PC-3 (cell line): Measurements from ENCODE around the gene MTMR11. TPM values are rescaled to one million over a fixed set of nuclear protein-coding genes. Genes with fewer than 3 reads are reported as not detected.

ENCODE experiments used
- ATAC-seq: fragments of 200-7000 bp; cut with Tn5 transposase; 2 replicates; pipeline ENCODE4 v1.9.1; 2020; ENCODE audit warnings: mild to moderate bottlenecking, moderate library complexity
- BruUV-seq: library from RNA; stranded (reverse); fragments of 400-500 nt; replicated peaks from 2 replicates; lab custom pipeline; 2021; lab: Mats Ljungman, UMichigan
- CTCF ChIA-PET: fragments of 300-600 bp; sonication (Branson Sonifier 250); formaldehyde crosslinking; loops from one replicate; lab custom pipeline; 2022; ENCODE audit warnings: antibody characterized with exemption; lab: Charles Lee
- POLR2A ChIA-PET: fragments of 300-600 bp; sonication (Branson Sonifier 250); formaldehyde crosslinking; loops from one replicate; lab custom pipeline; 2022; ENCODE audit warnings: antibody characterized with exemption; ENCODE audit not compliant: unreplicated experiment; lab: Charles Lee
- DNase-seq: peaks from one replicate; pipeline ENCODE4 v3.0.0-alpha.2; 2015
- H2AFZ ChIP-seq: fragments of 300-600 bp; sonication (generic); 2 replicates; pipeline ENCODE4 v1.6.0; 2016; ENCODE audit warnings: antibody characterized with exemption, low read length
- H3F3A ChIP-seq: fragments of 300-600 bp; sonication (generic); one replicate; pipeline ENCODE4 v1.6.0; 2017; ENCODE audit warnings: antibody characterized with exemption, low read length, control low read depth, mild to moderate bottlenecking; ENCODE audit not compliant: unreplicated experiment
- H3K27ac ChIP-seq: fragments of 300-600 bp; sonication (generic); 2 replicates; pipeline ENCODE4 v1.5.1; 2016; ENCODE audit warnings: mild to moderate bottlenecking, low read length
- H3K27me3 ChIP-seq: fragments of 300-600 bp; sonication (generic); 2 replicates; pipeline ENCODE4 v1.6.1; 2016; ENCODE audit warnings: low read length, mixed read lengths
- H3K36me3 ChIP-seq: fragments of 300-600 bp; sonication (generic); 2 replicates; pipeline ENCODE4 v1.6.1; 2016; ENCODE audit warnings: low read depth, mixed run types, low read length, mixed read lengths
- H3K4me1 ChIP-seq: fragments of 300-600 bp; sonication (generic); 2 replicates; pipeline ENCODE4 v1.5.1; 2016; ENCODE audit warnings: low read length; ENCODE audit not compliant: insufficient read depth
- H3K4me2 ChIP-seq: fragments of 300-600 bp; sonication (generic); 2 replicates; pipeline ENCODE4 v1.6.0; 2016; ENCODE audit warnings: low read length
- H3K4me3 ChIP-seq: fragments of 300-600 bp; sonication (generic); 2 replicates; pipeline ENCODE4 v1.5.1; 2016; ENCODE audit warnings: mild to moderate bottlenecking, low read length, mixed read lengths
- H3K79me2 ChIP-seq: fragments of 300-600 bp; sonication (generic); 2 replicates; pipeline ENCODE4 v1.6.1; 2017; ENCODE audit warnings: low read length, mixed read lengths
- H3K9ac ChIP-seq: fragments of 300-600 bp; sonication (generic); 2 replicates; pipeline ENCODE4 v1.6.0; 2016; ENCODE audit warnings: mild to moderate bottlenecking, low read length
- H3K9me2 ChIP-seq: fragments of 300-600 bp; sonication (generic); replicated peaks from 2 replicates; pipeline ENCODE4 v1.6.1; 2016; ENCODE audit warnings: mixed run types, low read length, mixed read lengths
- H3K9me3 ChIP-seq: fragments of 300-600 bp; sonication (generic); 2 replicates; pipeline ENCODE4 v1.6.1; 2016; ENCODE audit warnings: low read length, mixed read lengths
- H4K20me1 ChIP-seq: fragments of 300-600 bp; sonication (generic); 2 replicates; pipeline ENCODE4 v1.6.1; 2016; ENCODE audit warnings: low read length, mixed read lengths
- EZH2 ChIP-seq: fragments of 300-600 bp; sonication (generic); IDR thresholded peaks from one replicate; pipeline ENCODE4 v1.6.1; 2017; ENCODE audit warnings: antibody characterized with exemption, mild to moderate bottlenecking, low read length; ENCODE audit not compliant: unreplicated experiment
- EZH2phosphoT487 ChIP-seq: fragments of 300-600 bp; sonication (generic); IDR thresholded peaks from 2 replicates; pipeline ENCODE4 v1.6.1; 2018; ENCODE audit warnings: mild to moderate bottlenecking, antibody characterized with exemption, low read length, borderline replicate concordance
- intact Hi-C: fragments of 100-400 bp; cut with micrococcal nuclease; formaldehyde crosslinking; loops from 2 replicates; pipeline ENCODE4 v1.9.0; 2023
- total RNA-seq: library from RNA; depleted of rRNA; stranded (reverse); fragments of >200 nt; gene quantifications from 2 replicates; pipeline ENCODE4 v1.2.3, GENCODE V29; 2014
- TF ChIP-seq, protein P1 (sequence below): fragments of 300-600 bp; sonication (generic); conservative IDR thresholded peaks from 2 replicates; pipeline ENCODE4 v1.5.1; 2017; ENCODE audit warnings: antibody characterized with exemption, low read depth, mild to moderate bottlenecking, low read length

The MTMR11 gene
- total RNA-seq, 1 experiment from 2014 or later: 5.1 TPM

DNA sequence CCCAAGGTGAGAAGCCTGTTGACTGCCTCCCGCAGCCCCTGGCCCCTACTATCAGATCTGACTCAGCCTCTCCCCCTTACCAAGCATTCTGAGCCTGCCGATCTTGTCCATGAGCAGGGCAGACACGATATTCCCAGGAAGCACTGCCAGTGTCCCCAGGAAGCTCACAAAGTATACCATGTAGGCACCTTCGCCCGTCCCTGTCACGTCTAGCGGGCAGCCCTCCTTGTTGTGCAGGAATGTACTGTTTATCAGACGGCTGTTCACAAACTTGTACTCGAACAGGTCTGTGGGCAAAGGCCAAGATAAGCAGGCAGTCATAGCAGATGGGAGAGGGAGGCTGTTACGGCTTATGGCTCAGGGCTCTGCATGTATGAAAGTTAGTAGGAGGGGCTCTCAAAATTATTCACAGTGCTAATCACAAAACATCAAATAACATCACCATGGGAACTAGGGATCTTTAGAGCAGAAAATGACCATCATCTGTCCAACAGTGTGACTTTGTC lies 30.1 kb downstream of the MTMR11 start:
- POLR2A ChIA-PET: no interaction called here
- H3K79me2 ChIP-seq: no peaks in the 10 kb centered on the region
- DNase-seq: no peak
- TF ChIP-seq EZH2phosphoT487: no peak
- TF ChIP-seq EZH2: no peak
- TF ChIP-seq, protein P1, sequence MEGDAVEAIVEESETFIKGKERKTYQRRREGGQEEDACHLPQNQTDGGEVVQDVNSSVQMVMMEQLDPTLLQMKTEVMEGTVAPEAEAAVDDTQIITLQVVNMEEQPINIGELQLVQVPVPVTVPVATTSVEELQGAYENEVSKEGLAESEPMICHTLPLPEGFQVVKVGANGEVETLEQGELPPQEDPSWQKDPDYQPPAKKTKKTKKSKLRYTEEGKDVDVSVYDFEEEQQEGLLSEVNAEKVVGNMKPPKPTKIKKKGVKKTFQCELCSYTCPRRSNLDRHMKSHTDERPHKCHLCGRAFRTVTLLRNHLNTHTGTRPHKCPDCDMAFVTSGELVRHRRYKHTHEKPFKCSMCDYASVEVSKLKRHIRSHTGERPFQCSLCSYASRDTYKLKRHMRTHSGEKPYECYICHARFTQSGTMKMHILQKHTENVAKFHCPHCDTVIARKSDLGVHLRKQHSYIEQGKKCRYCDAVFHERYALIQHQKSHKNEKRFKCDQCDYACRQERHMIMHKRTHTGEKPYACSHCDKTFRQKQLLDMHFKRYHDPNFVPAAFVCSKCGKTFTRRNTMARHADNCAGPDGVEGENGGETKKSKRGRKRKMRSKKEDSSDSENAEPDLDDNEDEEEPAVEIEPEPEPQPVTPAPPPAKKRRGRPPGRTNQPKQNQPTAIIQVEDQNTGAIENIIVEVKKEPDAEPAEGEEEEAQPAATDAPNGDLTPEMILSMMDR: no peak
- no peak overlapping the region for H3K4me2 ChIP-seq
- no peaks in the 10 kb centered on the region for H3K36me3 ChIP-seq
- no peaks in the 10 kb centered on the region for H4K20me1 ChIP-seq
- H3K27me3 ChIP-seq: no peaks in the 10 kb centered on the region
- H2AFZ ChIP-seq: no peak overlapping the region
- no peak overlapping the region for H3K9ac ChIP-seq
- H3K4me3 ChIP-seq: no peak overlapping the region
- H3K9me2 ChIP-seq: no peaks in the 10 kb centered on the region
- intact Hi-C loops: no loop called here
- CTCF ChIA-PET: no interaction called here
- H3F3A ChIP-seq: no peaks in the 10 kb centered on the region
- H3K27ac ChIP-seq: no peak overlapping the region
- no peaks in the 10 kb centered on the region for H3K9me3 ChIP-seq
- BruUV-seq: no TSS peak
- H3K4me1 ChIP-seq: no peaks in the 10 kb centered on the region
- no peak for ATAC-seq

DNA sequence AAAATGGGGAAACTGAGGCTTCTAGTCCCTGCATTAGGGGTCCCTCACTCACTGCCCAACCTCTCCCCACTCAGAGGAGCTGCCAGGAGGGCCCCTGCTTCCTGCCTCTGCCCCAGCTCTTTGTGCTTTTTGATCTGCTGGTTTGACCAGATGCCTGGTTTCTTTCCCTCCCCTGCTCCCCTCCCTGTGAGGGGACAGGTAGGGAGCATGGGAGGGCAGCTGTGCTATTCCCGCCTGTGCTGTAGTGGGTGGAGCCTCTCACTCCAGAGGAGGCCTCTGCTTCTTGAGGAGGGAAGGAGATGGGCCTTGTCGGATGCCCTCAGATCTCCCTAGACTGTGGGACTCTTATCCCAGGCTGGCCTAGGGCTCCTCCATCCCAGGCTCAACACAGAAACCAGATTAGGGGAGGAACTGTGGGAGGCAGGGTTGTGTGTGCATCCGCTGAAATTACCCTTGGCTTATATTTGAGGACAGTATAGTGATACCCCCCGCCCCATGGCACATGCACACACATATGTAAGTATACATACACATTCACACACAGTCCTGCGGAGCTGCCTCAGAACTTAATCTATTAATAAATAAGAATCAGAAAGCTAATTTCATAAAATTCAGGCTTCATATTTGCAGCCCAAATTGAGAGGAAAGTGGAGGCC lies 32.7 kb downstream of the MTMR11 start:
- CTCF ChIA-PET: no interaction called here
- DNase-seq: no peak

More for the DNA sequence above, 32.7 kb downstream of the MTMR11 start:
- H3K79me2 ChIP-seq: peaks cover 5% of the 10 kb centered on the region; the same call in 1 of the 2 replicates
- no peaks in the 10 kb centered on the region for H3K9me2 ChIP-seq
- peaks cover 7% of the 10 kb centered on the region; the same call in 1 of the 2 replicates for H3K4me1 ChIP-seq
- no peaks in the 10 kb centered on the region for H3K9me3 ChIP-seq
- no TSS peak for BruUV-seq
- H3K9ac ChIP-seq: no peak overlapping the region
- no peaks in the 10 kb centered on the region for H3K27me3 ChIP-seq
- no peak for ATAC-seq
- TF ChIP-seq, protein P1: no peak
- TF ChIP-seq EZH2 (no peak), EZH2phosphoT487 (no peak)
- intact Hi-C loops: no loop called here
- H3K4me3 ChIP-seq: no peak overlapping the region
- POLR2A ChIA-PET: interaction anchor here (0.6 kb wide), 1 partner anchor 283 kb away, joined by 7 read pairs; no protein-coding TSS in a partner anchor
- H3F3A ChIP-seq: no peaks in the 10 kb centered on the region
- H2AFZ ChIP-seq: no peak overlapping the region
- H3K4me2 ChIP-seq: no peak overlapping the region
- H3K27ac ChIP-seq: no peak overlapping the region
- H3K36me3 ChIP-seq: no peaks in the 10 kb centered on the region
- H4K20me1 ChIP-seq: no peaks in the 10 kb centered on the region
